BLaER1 treated with 17β-estradiol and CSF1 and Interleukin-3, amounts not matched to agents 10 nM and 100 nM (cell line): Measurements from ENCODE around the gene COL23A1.

ENCODE experiments used
- H3K27ac ChIP-seq, 11 experiments: shearing (Covaris generic); formaldehyde crosslinking; 2 replicates each; pipeline ENCODE4 v1.8.1; 2022
- H3K27me3 ChIP-seq, 11 experiments: shearing (Covaris generic); formaldehyde crosslinking; 2 replicates each; pipeline ENCODE4 v1.8.1; 2022
- H3K36me3 ChIP-seq, 11 experiments: shearing (Covaris generic); formaldehyde crosslinking; 2 replicates each; pipeline ENCODE4 v1.8.1; 2022
- H3K4me1 ChIP-seq, 10 experiments: shearing (Covaris generic); formaldehyde crosslinking; 2 replicates each; pipeline ENCODE4 v1.8.1; 2022
- H3K4me2 ChIP-seq, 11 experiments: shearing (Covaris generic); formaldehyde crosslinking; 2 replicates each; pipeline ENCODE4 v1.8.1; 2022
- H3K4me3 ChIP-seq, 10 experiments: shearing (Covaris generic); formaldehyde crosslinking; 2 replicates each; pipeline ENCODE4 v1.8.1; 2022
- H3K9ac ChIP-seq, 11 experiments: shearing (Covaris generic); formaldehyde crosslinking; 2 replicates each; pipeline ENCODE4 v1.8.1; 2022
- H3K9me3 ChIP-seq, 11 experiments: shearing (Covaris generic); formaldehyde crosslinking; replicated peaks in 1 of 11; 2 replicates each; pipeline ENCODE4 v1.8.1; 2022
- H4K20me1 ChIP-seq, 11 experiments: shearing (Covaris generic); formaldehyde crosslinking; 2 replicates each; pipeline ENCODE4 v1.8.1; 2022
- Cebpa-rat ChIP-seq, 11 experiments: shearing (Covaris generic); IDR thresholded peaks; 2 replicates each; pipeline ENCODE4 v1.8.1; 2022

COL23A1 gene

GRCh38 chr5:178428341-178429155, 161.6 kb downstream of the COL23A1 start:
- Histone ChIP-seq H3K36me3 (no peaks in the 10 kb centered on the region), H3K4me2 (no peak overlapping the region), H3K27me3 (no peaks in the 10 kb centered on the region), H3K4me1 (peaks cover 13 to 27% (median 18%) of the 10 kb centered on the region in 10 experiments), H3K9me3 (peaks cover 0 to 7% (median 0%) of the 10 kb centered on the region in 11 experiments; a peak in 3 of 22 replicates), H3K4me3 (no peak overlapping the region), H4K20me1 (no peaks in the 10 kb centered on the region), H3K27ac (no peak overlapping the region), H3K9ac (no peak overlapping the region)
- TF ChIP-seq Cebpa-rat (IDR thresholded peaks at IDR 0.05), result no peak

- H3K4me1 ChIP-seq, result peaks cover 5 to 19% (median 9%) of the 10 kb centered on the region in 10 experiments
- H4K20me1 ChIP-seq, result no peaks in the 10 kb centered on the region
- TF ChIP-seq Cebpa-rat (IDR thresholded peaks at IDR 0.05), result no peak
- no peak overlapping the region for H3K9ac ChIP-seq
- H3K27me3 ChIP-seq, result no peaks in the 10 kb centered on the region
- peaks cover 0 to 7% (median 0%) of the 10 kb centered on the region in 11 experiments; a peak in 3 of 22 replicates for H3K9me3 ChIP-seq
- no peaks in the 10 kb centered on the region for H3K36me3 ChIP-seq
- H3K27ac ChIP-seq, result no peak overlapping the region
- H3K4me3 ChIP-seq, result no peak overlapping the region
- no peak overlapping the region for H3K4me2 ChIP-seq
Measured at GRCh38 chr5:178427576-178428197, 162.5 kb downstream of the COL23A1 start.

DNA sequence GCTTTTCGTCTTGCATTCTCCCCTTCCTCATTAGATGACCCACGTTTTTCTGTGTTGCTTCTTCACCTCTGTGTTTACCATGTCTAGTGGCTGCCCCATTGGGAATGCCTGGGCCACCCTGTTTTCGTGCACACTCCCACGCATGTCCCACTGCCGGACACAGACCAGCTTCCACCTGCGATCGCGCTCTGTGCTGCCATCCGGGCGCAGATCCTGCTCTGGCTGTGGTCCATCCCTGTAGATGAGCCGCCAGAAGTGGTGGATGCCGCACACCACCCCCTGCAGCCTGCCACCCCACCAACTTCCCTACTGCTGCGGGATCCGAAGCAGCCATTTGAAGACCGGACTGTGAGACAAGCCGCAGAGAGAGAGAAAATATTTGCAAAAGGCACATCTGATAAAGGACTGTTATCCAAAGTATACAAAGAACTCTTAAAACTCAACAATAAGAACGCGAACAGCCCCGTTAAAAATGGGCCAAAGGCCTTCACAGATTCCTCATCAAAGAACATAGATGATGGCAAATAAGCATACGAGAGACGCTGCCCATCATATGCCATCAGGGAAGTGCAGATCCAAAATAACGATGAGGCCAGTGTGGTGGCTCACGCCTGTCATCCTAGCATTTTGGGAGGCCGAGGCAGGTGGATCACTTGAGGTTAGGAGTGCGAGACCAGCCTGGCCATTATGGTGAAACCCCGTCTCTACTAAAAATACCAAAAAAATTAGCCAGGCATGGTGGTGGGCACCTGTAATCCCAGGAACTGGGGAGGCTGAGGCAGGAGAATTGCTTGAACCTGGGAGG, 163.7 kb downstream of the COL23A1 start:
- H3K9ac ChIP-seq, result no peak overlapping the region
- H3K4me1 ChIP-seq, result peaks cover 0 to 10% (median 0%) of the 10 kb centered on the region in 10 experiments; a peak in 5 of 20 replicates
- no peak overlapping the region for H3K4me3 ChIP-seq
- H3K27ac ChIP-seq, result no peak overlapping the region
- no peaks in the 10 kb centered on the region for H4K20me1 ChIP-seq
- no peak for TF ChIP-seq Cebpa-rat (IDR thresholded peaks at IDR 0.05)
- H3K36me3 ChIP-seq, result no peaks in the 10 kb centered on the region
- no peak overlapping the region for H3K4me2 ChIP-seq
- H3K27me3 ChIP-seq, result no peaks in the 10 kb centered on the region
- H3K9me3 ChIP-seq, result peaks cover 0 to 4% (median 0%) of the 10 kb centered on the region in 11 experiments; a peak in 3 of 22 replicates

DNA sequence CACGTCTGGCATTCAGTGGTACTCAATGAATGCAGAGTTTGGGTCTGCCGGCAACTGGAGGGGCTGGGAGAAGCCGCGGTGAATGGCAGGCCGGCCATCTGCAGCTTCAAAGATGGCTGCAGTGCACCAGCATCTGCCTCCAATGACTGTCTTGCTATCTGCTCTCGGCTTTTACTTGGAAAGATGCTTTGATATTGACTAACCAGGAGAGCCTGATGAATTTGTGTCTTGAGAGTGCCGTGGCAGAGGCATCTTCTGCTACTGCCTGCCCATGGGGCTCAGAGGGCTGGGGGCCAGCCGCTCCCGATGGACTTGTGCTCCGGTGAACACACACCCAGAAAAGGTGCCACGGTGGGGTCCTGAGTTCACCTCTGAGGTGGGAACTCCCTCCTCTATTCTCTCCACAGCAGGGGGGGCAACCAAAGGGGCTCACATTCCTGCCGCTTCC, 164.5 kb downstream of the COL23A1 start:
- Histone ChIP-seq H3K4me2 (no peak overlapping the region), H4K20me1 (no peaks in the 10 kb centered on the region), H3K4me3 (no peak overlapping the region), H3K4me1 (peaks cover 0 to 16% (median 4%) of the 10 kb centered on the region in 10 experiments; a peak in 11 of 20 replicates), H3K9me3 (no peaks in the 10 kb centered on the region), H3K27ac (no peak overlapping the region), H3K36me3 (no peaks in the 10 kb centered on the region), H3K27me3 (no peaks in the 10 kb centered on the region), H3K9ac (no peak overlapping the region)
- no peak for TF ChIP-seq Cebpa-rat (IDR thresholded peaks at IDR 0.05)

GRCh38 chr5:178424810-178425177, 165.4 kb downstream of the COL23A1 start:
- Histone ChIP-seq H3K27ac (no peak overlapping the region), H3K4me1 (peaks cover 0 to 17% (median 6%) of the 10 kb centered on the region in 10 experiments; a peak in 12 of 20 replicates), H3K36me3 (no peaks in the 10 kb centered on the region), H4K20me1 (no peaks in the 10 kb centered on the region), H3K4me2 (no peak overlapping the region), H3K9ac (no peak overlapping the region), H3K9me3 (no peaks in the 10 kb centered on the region), H3K4me3 (no peak overlapping the region), H3K27me3 (no peaks in the 10 kb centered on the region)
- TF ChIP-seq Cebpa-rat (IDR thresholded peaks at IDR 0.05), result no peak

- Histone ChIP-seq H3K27ac (no peak overlapping the region), H3K4me3 (no peak overlapping the region), H3K36me3 (no peaks in the 10 kb centered on the region), H3K9me3 (no peaks in the 10 kb centered on the region), H3K4me1 (peaks cover 0 to 20% (median 10%) of the 10 kb centered on the region in 10 experiments; a peak in 12 of 20 replicates), H3K4me2 (no peak overlapping the region; a peak in 1 of 22 replicates), H4K20me1 (no peaks in the 10 kb centered on the region), H3K9ac (no peak overlapping the region), H3K27me3 (no peaks in the 10 kb centered on the region)
- TF ChIP-seq Cebpa-rat (IDR thresholded peaks at IDR 0.05), result no peak
Measured at GRCh38 chr5:178423901-178424809, 166.0 kb downstream of the COL23A1 start.

DNA sequence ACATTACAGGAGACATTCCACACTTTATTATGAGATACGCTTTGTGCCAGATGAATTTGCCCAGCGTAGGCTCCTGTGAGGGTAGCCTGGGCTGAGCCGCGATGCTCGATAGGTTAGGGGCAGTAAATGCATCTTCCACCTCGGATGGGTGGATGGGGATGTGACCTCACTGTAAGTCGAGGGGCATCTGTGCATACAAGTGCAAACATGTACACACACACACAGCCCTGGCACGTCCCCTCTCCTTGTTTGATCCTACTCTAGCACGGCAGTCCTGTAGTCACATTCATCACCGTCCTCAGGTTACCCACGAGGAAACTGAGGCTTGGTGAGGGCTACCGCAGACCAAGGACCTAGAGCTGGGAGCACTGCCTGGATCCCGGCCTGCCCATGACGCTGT, 166.8 kb downstream of the COL23A1 start:
- no peak overlapping the region for H3K27ac ChIP-seq
- no peak overlapping the region for H3K9ac ChIP-seq
- no peak for TF ChIP-seq Cebpa-rat (IDR thresholded peaks at IDR 0.05)
- 0 out of 22 replicates have a peak, but pooled peaks cover 0 to 3% (median 0%) of the 10 kb centered on the region in 11 experiments for H4K20me1 ChIP-seq
- no peaks in the 10 kb centered on the region for H3K9me3 ChIP-seq
- H3K4me1 ChIP-seq, result peaks cover 0 to 25% (median 15%) of the 10 kb centered on the region in 10 experiments; a peak in 15 of 20 replicates
- no peak overlapping the region for H3K4me2 ChIP-seq
- 0 out of 22 replicates have a peak, but pooled peaks cover 0 to 3% (median 0%) of the 10 kb centered on the region in 11 experiments for H3K27me3 ChIP-seq
- H3K4me3 ChIP-seq, result no peak overlapping the region
- no peaks in the 10 kb centered on the region for H3K36me3 ChIP-seq

- H3K4me1 ChIP-seq, result peaks cover 6 to 36% (median 26%) of the 10 kb centered on the region in 10 experiments
- H3K9me3 ChIP-seq, result no peaks in the 10 kb centered on the region
- H3K27ac ChIP-seq, result no peak overlapping the region
- no peak overlapping the region for H3K4me3 ChIP-seq
- 0 out of 22 replicates have a peak, but pooled peaks cover 0 to 6% (median 0%) of the 10 kb centered on the region in 11 experiments for H4K20me1 ChIP-seq
- no peaks in the 10 kb centered on the region for H3K36me3 ChIP-seq
- no peak overlapping the region for H3K4me2 ChIP-seq
- no peak for TF ChIP-seq Cebpa-rat (IDR thresholded peaks at IDR 0.05)
- 0 out of 22 replicates have a peak, but pooled peaks cover 0 to 13% (median 0%) of the 10 kb centered on the region in 11 experiments for H3K27me3 ChIP-seq
- no peak overlapping the region for H3K9ac ChIP-seq
Measured at GRCh38 chr5:178422400-178422775, 167.8 kb downstream of the COL23A1 start.
